Measurements from ENCODE around the gene DDN.

- TF ChIP-seq POLR2A (IDR thresholded peaks at IDR 0.05) (no peak), CTCF (IDR thresholded peaks at IDR 0.05) (no peak)
Observed at GRCh38 chr12:49048953-49049352, 49.8 kb upstream of the DDN start.
